HL-60 (cell line): Measurements from ENCODE around the gene SATB2.
A peak's percentile ranks its signal among the peaks of the same experiment; 100 is the strongest.

ENCODE experiments used
- DNase-seq, 2 experiments: peaks; one replicate each; pipeline ENCODE4 v3.0.0-alpha.2; 2010 to 2020; ENCODE audit warnings: low read depth in 1 of 2, low spot score in 1 of 2
- H3K27ac ChIP-seq: fragments of 250-450 bp; sonication (Bioruptor Pico); replicated peaks from 2 replicates; pipeline ENCODE4 v1.5.1; 2020; ENCODE audit warnings: mild to moderate bottlenecking, moderate library complexity
- H3K27me3 ChIP-seq: fragments of 250-450 bp; sonication (Bioruptor Pico); 2 replicates; pipeline ENCODE4 v1.5.1; 2021; ENCODE audit warnings: mild to moderate bottlenecking, moderate library complexity; ENCODE audit not compliant: insufficient read depth, poor library complexity, severe bottlenecking
- H3K4me3 ChIP-seq: replicated peaks from 2 replicates; pipeline ENCODE4 v1.5.1; 2011; ENCODE audit warnings: mild to moderate bottlenecking, control low read depth, low read length; ENCODE audit not compliant: insufficient read depth
- GABPA ChIP-seq: IDR thresholded peaks from 2 replicates; pipeline ENCODE4 v1.6.1; 2012; ENCODE audit warnings: low read depth
- POLR2AphosphoS5 ChIP-seq: IDR thresholded peaks from 2 replicates; pipeline ENCODE4 v1.6.1; 2012; ENCODE audit warnings: low read depth
- REST ChIP-seq: IDR thresholded peaks from 2 replicates; pipeline ENCODE4 v1.6.1; 2012; ENCODE audit warnings: low read depth; ENCODE audit not compliant: insufficient replicate concordance
- SPI1 ChIP-seq: IDR thresholded peaks from 2 replicates; pipeline ENCODE4 v1.6.1; 2012; ENCODE audit warnings: low read depth, mild to moderate bottlenecking, borderline replicate concordance
- TF ChIP-seq, protein P1 (sequence below): IDR thresholded peaks from one replicate; pipeline ENCODE4 v1.5.1; 2011; ENCODE audit warnings: low read length, control low read depth, inconsistent platforms; ENCODE audit not compliant: insufficient read depth

SATB2 gene

GRCh38 chr2:199339891-199340605, 117.7 kb downstream of the SATB2 start:
- peak; percentile 2 to 32 for DNase-seq
- Histone ChIP-seq H3K27ac (peak overlapping the region; percentile 17; the same call in 1 of the 2 replicates), H3K4me3 (no peak overlapping the region), H3K27me3 (no peaks in the 10 kb centered on the region)
- no peak for TF ChIP-seq SPI1
- no peak for TF ChIP-seq POLR2AphosphoS5
- TF ChIP-seq GABPA, result no peak
- TF ChIP-seq REST, result no peak
- TF ChIP-seq, protein P1, sequence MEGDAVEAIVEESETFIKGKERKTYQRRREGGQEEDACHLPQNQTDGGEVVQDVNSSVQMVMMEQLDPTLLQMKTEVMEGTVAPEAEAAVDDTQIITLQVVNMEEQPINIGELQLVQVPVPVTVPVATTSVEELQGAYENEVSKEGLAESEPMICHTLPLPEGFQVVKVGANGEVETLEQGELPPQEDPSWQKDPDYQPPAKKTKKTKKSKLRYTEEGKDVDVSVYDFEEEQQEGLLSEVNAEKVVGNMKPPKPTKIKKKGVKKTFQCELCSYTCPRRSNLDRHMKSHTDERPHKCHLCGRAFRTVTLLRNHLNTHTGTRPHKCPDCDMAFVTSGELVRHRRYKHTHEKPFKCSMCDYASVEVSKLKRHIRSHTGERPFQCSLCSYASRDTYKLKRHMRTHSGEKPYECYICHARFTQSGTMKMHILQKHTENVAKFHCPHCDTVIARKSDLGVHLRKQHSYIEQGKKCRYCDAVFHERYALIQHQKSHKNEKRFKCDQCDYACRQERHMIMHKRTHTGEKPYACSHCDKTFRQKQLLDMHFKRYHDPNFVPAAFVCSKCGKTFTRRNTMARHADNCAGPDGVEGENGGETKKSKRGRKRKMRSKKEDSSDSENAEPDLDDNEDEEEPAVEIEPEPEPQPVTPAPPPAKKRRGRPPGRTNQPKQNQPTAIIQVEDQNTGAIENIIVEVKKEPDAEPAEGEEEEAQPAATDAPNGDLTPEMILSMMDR, result no peak

- no peak overlapping the region for H3K27ac ChIP-seq
- no peak for DNase-seq
- H3K27me3 ChIP-seq, result no peaks in the 10 kb centered on the region
- TF ChIP-seq POLR2AphosphoS5 (no peak), SPI1 (no peak), GABPA (no peak), REST (no peak)
- TF ChIP-seq, protein P1, result no peak
- no peak overlapping the region for H3K4me3 ChIP-seq
Observed at GRCh38 chr2:199336546-199336945, 121.2 kb downstream of the SATB2 start.

GRCh38 chr2:199335502-199335901, 122.2 kb downstream of the SATB2 start:
- no peak for DNase-seq
- H3K4me3 ChIP-seq, result no peak overlapping the region
- H3K27ac ChIP-seq, result no peak overlapping the region
- TF ChIP-seq GABPA, result no peak
- no peak for TF ChIP-seq SPI1
- TF ChIP-seq, protein P1, result no peak
- no peak for TF ChIP-seq REST
- no peak for TF ChIP-seq POLR2AphosphoS5
- H3K27me3 ChIP-seq, result no peaks in the 10 kb centered on the region
